ENCODE measurements around the gene PRR23E. TPM values are rescaled to one million over a fixed set of nuclear protein-coding genes. Genes with fewer than 3 reads are reported as not detected.
A peak's percentile ranks its signal among the peaks of the same experiment; 100 is the strongest.

Gene PRR23E
- total RNA-seq, 1 donor from 2014 or later, result not detected

GRCh38 chr3:127165694-127166485, 27.0 kb upstream of the PRR23E start:
- FAIRE-seq, result peak; percentile 43
- TF ChIP-seq CTCF (IDR thresholded peaks at IDR 0.05; ENCODE audit: insufficient read depth, low read length, severe bottlenecking), result no peak
- no peak overlapping the region for H3K4me3 ChIP-seq (ENCODE audit: low read depth, low read length)
- H3K27me3 ChIP-seq (ENCODE audit: control insufficient read depth, insufficient read depth, low read length), result no peaks in the 10 kb centered on the region
- no peaks in the 10 kb centered on the region for H3K36me3 ChIP-seq (ENCODE audit: control insufficient read depth, insufficient read depth, low read length)
- DNase-seq (ENCODE audit: low read depth), result no peak

- no peak for TF ChIP-seq CTCF (IDR thresholded peaks at IDR 0.05; ENCODE audit: insufficient read depth, low read length, severe bottlenecking)
- DNase-seq (ENCODE audit: low read depth) (no peak), FAIRE-seq (no peak)
- H3K36me3 ChIP-seq (ENCODE audit: control insufficient read depth, insufficient read depth, low read length), result no peaks in the 10 kb centered on the region
- H3K4me3 ChIP-seq (ENCODE audit: low read depth, low read length), result no peak overlapping the region
- no peaks in the 10 kb centered on the region for H3K27me3 ChIP-seq (ENCODE audit: control insufficient read depth, insufficient read depth, low read length)
Observed at GRCh38 chr3:127166501-127167065, 26.3 kb upstream of the PRR23E start.

- FAIRE-seq, result no peak
- no peak for TF ChIP-seq CTCF (IDR thresholded peaks at IDR 0.05; ENCODE audit: insufficient read depth, low read length, severe bottlenecking)
Observed at GRCh38 chr3:127167315-127168043, 25.5 kb upstream of the PRR23E start.

GRCh38 chr3:127168271-127168670, 24.7 kb upstream of the PRR23E start:
- TF ChIP-seq CTCF (IDR thresholded peaks at IDR 0.05; ENCODE audit: insufficient read depth, low read length, severe bottlenecking), result no peak
- Histone ChIP-seq H3K36me3 (ENCODE audit: control insufficient read depth, insufficient read depth, low read length) (no peaks in the 10 kb centered on the region), H3K4me3 (ENCODE audit: low read depth, low read length) (no peak overlapping the region), H3K27me3 (ENCODE audit: control insufficient read depth, insufficient read depth, low read length) (no peaks in the 10 kb centered on the region)
- FAIRE-seq (no peak), DNase-seq (ENCODE audit: low read depth) (no peak)

More at GRCh38 chr3:127167315-127168043, 25.5 kb upstream of the PRR23E start:
- no peaks in the 10 kb centered on the region for H3K36me3 ChIP-seq (ENCODE audit: control insufficient read depth, insufficient read depth, low read length)
- H3K4me3 ChIP-seq (ENCODE audit: low read depth, low read length), result no peak overlapping the region
- no peak for DNase-seq (ENCODE audit: low read depth)
- H3K27me3 ChIP-seq (ENCODE audit: control insufficient read depth, insufficient read depth, low read length), result no peaks in the 10 kb centered on the region

GRCh38 chr3:127170814-127171213, 22.1 kb upstream of the PRR23E start:
- no peak for TF ChIP-seq CTCF (IDR thresholded peaks at IDR 0.05; ENCODE audit: insufficient read depth, low read length, severe bottlenecking)
- Histone ChIP-seq H3K36me3 (ENCODE audit: control insufficient read depth, insufficient read depth, low read length) (no peaks in the 10 kb centered on the region), H3K27me3 (ENCODE audit: control insufficient read depth, insufficient read depth, low read length) (no peaks in the 10 kb centered on the region), H3K4me3 (ENCODE audit: low read depth, low read length) (no peak overlapping the region)
- no peak for FAIRE-seq
- DNase-seq (ENCODE audit: low read depth), result no peak

Data from bronchial epithelial cell (primary cell).